GM21526 (cell line): ENCODE measurements around the gene PKP1.

Source experiments
- ATAC-seq: cut with Tn5 transposase; IDR thresholded peaks from one replicate; pipeline ENCODE4 v1.9.1; 2021; ENCODE audit warnings: moderate library complexity; ENCODE audit not compliant: unreplicated experiment, low FRiP score

PKP1 gene

GRCh38 chr1:201362906-201363305, 79.6 kb downstream of the PKP1 start:
- no peak for ATAC-seq

GRCh38 chr1:201363467-201363866, 80.2 kb downstream of the PKP1 start:
- no peak for ATAC-seq

- no peak for ATAC-seq
Observed at GRCh38 chr1:201364808-201365105, 81.5 kb downstream of the PKP1 start.

GRCh38 chr1:201365251-201365650, 81.9 kb downstream of the PKP1 start:
- no peak for ATAC-seq

GRCh38 chr1:201366696-201367095, 83.4 kb downstream of the PKP1 start:
- ATAC-seq: no peak

- ATAC-seq: no peak
Observed at GRCh38 chr1:201369209-201369608, 85.9 kb downstream of the PKP1 start.

GRCh38 chr1:201370500-201370899, 87.2 kb downstream of the PKP1 start:
- ATAC-seq: no peak

- ATAC-seq: no peak
Observed at GRCh38 chr1:201371276-201371675, 88.0 kb downstream of the PKP1 start.

- no peak for ATAC-seq
Observed at GRCh38 chr1:201371792-201372191, 88.5 kb downstream of the PKP1 start.

- no peak for ATAC-seq
Observed at GRCh38 chr1:201374364-201374763, 91.1 kb downstream of the PKP1 start.

GRCh38 chr1:201375169-201375568, 91.9 kb downstream of the PKP1 start:
- ATAC-seq: no peak

- no peak for ATAC-seq
Observed at GRCh38 chr1:201376107-201376463, 92.8 kb downstream of the PKP1 start.

GRCh38 chr1:201376464-201377374, 93.4 kb downstream of the PKP1 start:
- no peak for ATAC-seq

GRCh38 chr1:201377611-201378092, 94.3 kb downstream of the PKP1 start, which contains the start of gene TNNT2:
TNNT2 (minus strand) TSS chr1:201377680; CDS start chr1:201373254, 4,426 bp downstream.
- ATAC-seq: no peak

- no peak for ATAC-seq
Observed at GRCh38 chr1:201378804-201379203, 95.5 kb downstream of the PKP1 start.

- no peak for ATAC-seq
Observed at GRCh38 chr1:201379733-201380242, 96.5 kb downstream of the PKP1 start.

GRCh38 chr1:201381130-201381529, 97.8 kb downstream of the PKP1 start:
- no peak for ATAC-seq
